BLaER1 (cell line): ENCODE measurements around the gene ZNF282.

ENCODE experiments used
- H3K27ac ChIP-seq: shearing (Covaris generic); formaldehyde crosslinking; 2 replicates; pipeline ENCODE4 v1.8.1; 2022
- H3K27me3 ChIP-seq: shearing (Covaris generic); formaldehyde crosslinking; 2 replicates; pipeline ENCODE4 v1.8.1; 2022
- H3K36me3 ChIP-seq: shearing (Covaris generic); formaldehyde crosslinking; 2 replicates; pipeline ENCODE4 v1.8.1; 2022
- H3K4me1 ChIP-seq: shearing (Covaris generic); formaldehyde crosslinking; 2 replicates; pipeline ENCODE4 v1.8.1; 2022
- H3K4me2 ChIP-seq: shearing (Covaris generic); formaldehyde crosslinking; 2 replicates; pipeline ENCODE4 v1.8.1; 2022
- H3K4me3 ChIP-seq: shearing (Covaris generic); formaldehyde crosslinking; 2 replicates; pipeline ENCODE4 v1.8.1; 2022
- H3K9ac ChIP-seq: shearing (Covaris generic); formaldehyde crosslinking; 2 replicates; pipeline ENCODE4 v1.8.1; 2022
- H3K9me3 ChIP-seq: shearing (Covaris generic); formaldehyde crosslinking; 2 replicates; pipeline ENCODE4 v1.8.1; 2022
- H4K20me1 ChIP-seq: shearing (Covaris generic); formaldehyde crosslinking; 2 replicates; pipeline ENCODE4 v1.8.1; 2022
- Cebpa-rat ChIP-seq: shearing (Covaris generic); IDR thresholded peaks from 2 replicates; pipeline ENCODE4 v1.8.1; 2022

The ZNF282 gene

GRCh38 chr7:149205690-149206381 lies 10.5 kb downstream of the ZNF282 start:
- peaks cover 88% of the 10 kb centered on the region for H4K20me1 ChIP-seq

GRCh38 chr7:149207324-149208035 lies 12.1 kb downstream of the ZNF282 start:
- Histone ChIP-seq H3K27me3 (no peaks in the 10 kb centered on the region), H3K4me2 (no peak overlapping the region), H3K9me3 (no peaks in the 10 kb centered on the region), H3K9ac (no peak overlapping the region), H3K4me3 (no peak overlapping the region), H3K4me1 (no peaks in the 10 kb centered on the region), H4K20me1 (peaks cover 71% of the 10 kb centered on the region), H3K36me3 (peaks cover 100% of the 10 kb centered on the region), H3K27ac (no peak overlapping the region)
- no peak for TF ChIP-seq Cebpa-rat

More at GRCh38 chr7:149205690-149206381, 10.5 kb downstream of the ZNF282 start:
- Histone ChIP-seq H3K9me3 (no peaks in the 10 kb centered on the region), H3K9ac (no peak overlapping the region), H3K4me1 (no peaks in the 10 kb centered on the region), H3K4me2 (no peak overlapping the region), H3K27ac (no peak overlapping the region), H3K4me3 (no peak overlapping the region), H3K27me3 (no peaks in the 10 kb centered on the region), H3K36me3 (peaks cover 100% of the 10 kb centered on the region)
- no peak for TF ChIP-seq Cebpa-rat

- Histone ChIP-seq H3K36me3 (peaks cover 100% of the 10 kb centered on the region), H4K20me1 (peaks cover 49% of the 10 kb centered on the region), H3K4me2 (no peak overlapping the region), H3K4me3 (no peak overlapping the region), H3K4me1 (no peaks in the 10 kb centered on the region), H3K9me3 (no peaks in the 10 kb centered on the region), H3K27me3 (no peaks in the 10 kb centered on the region), H3K27ac (no peak overlapping the region), H3K9ac (no peak overlapping the region)
- no peak for TF ChIP-seq Cebpa-rat
Observed at GRCh38 chr7:149209518-149210269, 14.3 kb downstream of the ZNF282 start.

- Histone ChIP-seq H3K27ac (no peak overlapping the region), H3K27me3 (no peaks in the 10 kb centered on the region), H4K20me1 (peaks cover 43% of the 10 kb centered on the region), H3K9ac (no peak overlapping the region), H3K36me3 (peaks cover 100% of the 10 kb centered on the region), H3K4me3 (no peak overlapping the region), H3K4me2 (no peak overlapping the region), H3K4me1 (no peaks in the 10 kb centered on the region), H3K9me3 (no peaks in the 10 kb centered on the region)
- TF ChIP-seq Cebpa-rat: no peak
Observed at GRCh38 chr7:149210551-149210950, 15.2 kb downstream of the ZNF282 start.

GRCh38 chr7:149214020-149214720 lies 18.8 kb downstream of the ZNF282 start:
- no peaks in the 10 kb centered on the region for H3K27me3 ChIP-seq
- no peaks in the 10 kb centered on the region for H3K4me1 ChIP-seq
- H3K9me3 ChIP-seq: no peaks in the 10 kb centered on the region
- TF ChIP-seq Cebpa-rat: no peak
- peaks cover 100% of the 10 kb centered on the region for H3K36me3 ChIP-seq
- peaks cover 48% of the 10 kb centered on the region for H4K20me1 ChIP-seq
- no peak overlapping the region for H3K4me2 ChIP-seq
- H3K4me3 ChIP-seq: no peak overlapping the region
- H3K9ac ChIP-seq: no peak overlapping the region
- H3K27ac ChIP-seq: no peak overlapping the region

- no peak overlapping the region for H3K27ac ChIP-seq
- peaks cover 99% of the 10 kb centered on the region for H3K36me3 ChIP-seq
- H3K4me2 ChIP-seq: no peak overlapping the region
- no peak overlapping the region for H3K4me3 ChIP-seq
- H3K27me3 ChIP-seq: no peaks in the 10 kb centered on the region
- H4K20me1 ChIP-seq: peaks cover 45% of the 10 kb centered on the region
- no peak for TF ChIP-seq Cebpa-rat
- H3K9me3 ChIP-seq: no peaks in the 10 kb centered on the region
- H3K4me1 ChIP-seq: no peaks in the 10 kb centered on the region
- H3K9ac ChIP-seq: no peak overlapping the region
Observed at GRCh38 chr7:149216402-149216801, 21.1 kb downstream of the ZNF282 start.

- peaks cover 98% of the 10 kb centered on the region for H3K36me3 ChIP-seq
- H3K4me2 ChIP-seq: no peak overlapping the region
- H3K27me3 ChIP-seq: no peaks in the 10 kb centered on the region
- no peak overlapping the region for H3K27ac ChIP-seq
- no peak overlapping the region for H3K9ac ChIP-seq
- no peaks in the 10 kb centered on the region for H3K9me3 ChIP-seq
- H4K20me1 ChIP-seq: peaks cover 49% of the 10 kb centered on the region
- no peak for TF ChIP-seq Cebpa-rat
- H3K4me3 ChIP-seq: no peak overlapping the region
- H3K4me1 ChIP-seq: no peaks in the 10 kb centered on the region
Observed at GRCh38 chr7:149217570-149217969, 22.2 kb downstream of the ZNF282 start.

GRCh38 chr7:149218469-149219420 lies 23.4 kb downstream of the ZNF282 start:
- no peak overlapping the region for H3K27ac ChIP-seq

GRCh38 chr7:149220534-149220933 lies 25.2 kb downstream of the ZNF282 start:
- no peaks in the 10 kb centered on the region for H3K27me3 ChIP-seq
- no peak overlapping the region for H3K4me3 ChIP-seq
- H3K9me3 ChIP-seq: no peaks in the 10 kb centered on the region
- H3K36me3 ChIP-seq: peaks cover 96% of the 10 kb centered on the region
- no peaks in the 10 kb centered on the region for H3K4me1 ChIP-seq
- H3K4me2 ChIP-seq: no peak overlapping the region
- no peak for TF ChIP-seq Cebpa-rat
- peaks cover 58% of the 10 kb centered on the region for H4K20me1 ChIP-seq
- H3K9ac ChIP-seq: no peak overlapping the region
- H3K27ac ChIP-seq: no peak overlapping the region

More at GRCh38 chr7:149218469-149219420, 23.4 kb downstream of the ZNF282 start:
- no peaks in the 10 kb centered on the region for H3K9me3 ChIP-seq
- peaks cover 49% of the 10 kb centered on the region for H4K20me1 ChIP-seq
- H3K4me3 ChIP-seq: no peak overlapping the region
- no peaks in the 10 kb centered on the region for H3K4me1 ChIP-seq
- no peaks in the 10 kb centered on the region for H3K27me3 ChIP-seq
- no peak overlapping the region for H3K9ac ChIP-seq
- peaks cover 98% of the 10 kb centered on the region for H3K36me3 ChIP-seq
- TF ChIP-seq Cebpa-rat: no peak
- no peak overlapping the region for H3K4me2 ChIP-seq
